Subcutaneous adipose tissue (tissue), 4 donors: ENCODE data around the gene DGKG. TPM values are rescaled to one million over a fixed set of nuclear protein-coding genes. Genes with fewer than 3 reads are reported as not detected.

Source experiments
- total RNA-seq, 4 donors: library from RNA; depleted of rRNA; stranded (reverse); fragments of >200 nt; gene quantifications; one replicate each; pipeline ENCODE4 v1.1.0, GENCODE V29; 2016
- TF ChIP-seq, protein P1 (sequence below): fragments of 450-650 bp; IDR thresholded peaks from one replicate; pipeline ENCODE4 v1.5.1; 2016; ENCODE audit warnings: low read depth, mild to moderate bottlenecking, control low read depth, antibody characterized with exemption, moderate library complexity

The DGKG gene
- total RNA-seq, 4 donors from 2014 or later, result 0.49 to 3.1 (median 1.8) TPM

DNA sequence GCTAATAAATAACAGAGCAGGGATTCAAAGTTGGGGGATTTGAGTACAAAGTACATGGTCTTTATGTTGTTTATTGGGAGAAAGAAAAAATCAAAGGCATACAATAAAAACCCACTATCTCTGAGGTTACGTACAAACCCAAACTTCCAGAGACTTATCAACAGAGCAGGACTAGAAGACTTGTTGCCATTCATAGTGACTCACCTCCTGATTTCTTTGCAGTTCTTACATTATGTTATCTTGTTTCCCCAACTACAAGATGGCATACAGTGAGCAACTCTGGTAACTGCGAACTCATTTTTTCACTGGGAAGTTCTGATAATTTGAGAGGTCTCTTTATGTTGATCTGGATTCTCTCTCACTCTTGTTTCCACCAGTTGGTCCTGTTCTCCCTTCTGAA lies 172.5 kb downstream of the DGKG start:
- TF ChIP-seq, protein P1, sequence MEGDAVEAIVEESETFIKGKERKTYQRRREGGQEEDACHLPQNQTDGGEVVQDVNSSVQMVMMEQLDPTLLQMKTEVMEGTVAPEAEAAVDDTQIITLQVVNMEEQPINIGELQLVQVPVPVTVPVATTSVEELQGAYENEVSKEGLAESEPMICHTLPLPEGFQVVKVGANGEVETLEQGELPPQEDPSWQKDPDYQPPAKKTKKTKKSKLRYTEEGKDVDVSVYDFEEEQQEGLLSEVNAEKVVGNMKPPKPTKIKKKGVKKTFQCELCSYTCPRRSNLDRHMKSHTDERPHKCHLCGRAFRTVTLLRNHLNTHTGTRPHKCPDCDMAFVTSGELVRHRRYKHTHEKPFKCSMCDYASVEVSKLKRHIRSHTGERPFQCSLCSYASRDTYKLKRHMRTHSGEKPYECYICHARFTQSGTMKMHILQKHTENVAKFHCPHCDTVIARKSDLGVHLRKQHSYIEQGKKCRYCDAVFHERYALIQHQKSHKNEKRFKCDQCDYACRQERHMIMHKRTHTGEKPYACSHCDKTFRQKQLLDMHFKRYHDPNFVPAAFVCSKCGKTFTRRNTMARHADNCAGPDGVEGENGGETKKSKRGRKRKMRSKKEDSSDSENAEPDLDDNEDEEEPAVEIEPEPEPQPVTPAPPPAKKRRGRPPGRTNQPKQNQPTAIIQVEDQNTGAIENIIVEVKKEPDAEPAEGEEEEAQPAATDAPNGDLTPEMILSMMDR, result no peak

DNA sequence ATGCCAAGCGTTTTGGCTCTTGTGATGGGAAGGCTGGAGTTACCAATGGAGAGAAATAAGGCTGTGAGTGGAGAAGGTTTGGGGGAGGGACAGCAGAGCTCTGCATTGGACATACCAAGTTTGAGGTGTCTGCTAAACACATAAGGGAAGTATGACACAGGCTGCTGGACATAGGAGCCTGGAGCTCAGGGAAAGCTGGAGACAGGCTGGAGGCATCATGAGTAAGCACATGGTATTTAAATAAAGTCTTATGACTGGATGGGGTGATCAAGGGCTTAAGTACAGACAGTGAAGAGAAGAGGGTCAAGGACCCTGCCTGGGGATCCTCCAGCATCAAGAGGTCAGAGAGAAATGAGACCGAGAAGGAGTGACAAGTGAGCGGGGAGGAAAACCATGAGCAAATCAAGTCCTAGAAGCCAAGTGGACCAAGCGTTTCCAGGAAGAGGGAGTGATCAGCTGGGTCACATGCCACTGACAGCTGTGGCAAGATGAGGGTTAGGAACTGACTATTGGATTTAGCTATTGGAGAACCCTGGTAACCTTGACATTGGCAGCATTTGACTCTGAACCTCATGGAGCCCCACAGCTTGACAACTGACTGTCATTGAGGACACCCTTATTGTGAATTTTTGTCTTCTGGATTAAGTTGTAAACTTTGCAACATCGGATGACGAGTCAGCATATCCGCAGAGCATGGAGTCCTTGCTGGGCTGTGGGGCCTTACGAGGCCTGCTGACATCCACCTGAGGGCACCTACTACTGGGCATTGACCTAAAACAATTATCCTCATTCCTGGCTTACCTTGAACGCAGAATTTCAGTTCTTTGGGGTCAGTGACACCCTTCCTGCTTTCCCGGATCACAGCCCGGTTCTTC lies 174.4 kb downstream of the DGKG start:
- TF ChIP-seq, protein P1, result no peak

- TF ChIP-seq, protein P1, result no peak
Observed at GRCh38 chr3:186185194-186185787, 176.7 kb downstream of the DGKG start.

DNA sequence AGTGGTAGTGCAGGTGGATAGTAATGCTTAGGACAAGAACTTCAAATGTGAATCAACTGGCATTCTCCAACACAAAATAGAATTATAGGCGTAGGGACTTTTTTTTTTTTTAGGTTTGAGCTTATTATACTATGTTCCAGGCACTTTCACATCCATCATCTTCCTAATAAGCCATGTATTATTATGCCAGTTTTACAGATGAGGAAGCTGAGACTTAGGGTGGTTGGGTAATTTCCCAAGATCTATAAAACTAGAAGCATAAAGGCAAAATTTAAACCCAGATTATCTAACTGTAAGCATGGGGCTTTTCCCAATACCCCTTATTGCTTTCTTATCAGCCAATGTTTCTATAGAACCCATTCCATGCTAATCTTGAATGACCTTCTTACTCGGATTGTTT lies 178.0 kb downstream of the DGKG start:
- TF ChIP-seq, protein P1, result no peak

- TF ChIP-seq, protein P1, result no peak
Observed at GRCh38 chr3:186182850-186183249, 179.2 kb downstream of the DGKG start.

- TF ChIP-seq, protein P1, result no peak
Observed at GRCh38 chr3:186181901-186182300, 180.1 kb downstream of the DGKG start.

GRCh38 chr3:186180891-186181481 lies 181.0 kb downstream of the DGKG start:
- TF ChIP-seq, protein P1, result no peak
